IPS-20b (cell line): ENCODE measurements around the gene PDE9A.

Source experiments
- H3K27ac ChIP-seq: one replicate; pipeline ENCODE4 v1.5.1; 2013; ENCODE audit warnings: low read length
- H3K27me3 ChIP-seq: 2 replicates; pipeline ENCODE4 v1.6.1; 2013; ENCODE audit warnings: mild to moderate bottlenecking, low read length, inconsistent platforms; ENCODE audit not compliant: insufficient read depth
- H3K36me3 ChIP-seq: 2 replicates; pipeline ENCODE4 v1.6.1; 2013; ENCODE audit warnings: low read depth, mild to moderate bottlenecking, inconsistent platforms, low read length, moderate library complexity; ENCODE audit not compliant: insufficient read depth
- H3K4me1 ChIP-seq: 2 replicates; pipeline ENCODE4 v1.6.1; 2013; ENCODE audit warnings: mild to moderate bottlenecking, control low read depth, inconsistent platforms, low read length, moderate library complexity; ENCODE audit not compliant: insufficient read depth
- H3K4me3 ChIP-seq: 2 replicates; pipeline ENCODE4 v1.5.1; 2013; ENCODE audit warnings: mild to moderate bottlenecking, low read length, inconsistent platforms
- H3K9ac ChIP-seq: 2 replicates; pipeline ENCODE4 v1.6.1; 2013; ENCODE audit warnings: low read depth, mild to moderate bottlenecking, inconsistent platforms, low read length, moderate library complexity
- H3K9me3 ChIP-seq: 2 replicates; pipeline ENCODE4 v1.6.1; 2013; ENCODE audit warnings: mild to moderate bottlenecking, low read depth, low read length, inconsistent platforms; ENCODE audit not compliant: insufficient read depth

Gene PDE9A

DNA sequence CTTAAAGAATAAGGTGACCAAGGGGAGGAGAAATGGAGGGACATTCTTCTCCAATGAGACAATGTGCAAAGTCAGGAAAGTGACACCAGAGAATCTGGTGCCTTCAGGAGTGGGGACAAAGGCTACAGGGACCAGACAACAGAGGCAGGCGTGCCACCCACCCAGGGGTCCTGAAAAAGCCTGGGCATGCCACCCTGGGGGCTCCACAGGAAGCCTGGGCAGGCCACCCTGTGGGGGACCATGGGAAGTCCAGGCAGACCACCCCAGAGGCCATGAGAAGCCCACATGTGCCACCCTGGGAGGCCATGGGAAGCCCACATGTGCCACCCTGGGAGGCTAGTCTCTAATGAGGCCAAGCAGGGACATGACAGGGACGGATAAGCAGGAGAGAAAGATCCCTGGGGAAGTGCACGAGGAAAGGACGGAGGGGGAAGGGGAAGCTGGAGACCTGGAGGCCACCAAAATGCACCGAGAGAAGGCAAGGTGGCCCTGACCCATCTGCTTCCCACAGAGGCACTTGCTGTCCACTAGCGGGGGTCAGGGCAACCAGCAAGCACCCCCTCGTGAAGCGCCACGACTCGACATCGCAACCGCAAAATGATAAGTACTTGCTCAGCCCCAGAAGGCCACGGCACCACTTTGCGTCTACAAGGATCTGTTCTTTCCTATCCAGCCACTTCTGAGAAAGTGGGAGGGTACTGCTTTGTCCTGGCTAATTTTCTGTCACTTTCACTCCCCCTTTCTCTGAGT is 7.2 kb upstream of the PDE9A start:
- Histone ChIP-seq H3K4me3 (no peak overlapping the region), H3K36me3 (no peaks in the 10 kb centered on the region), H3K9ac (no peak overlapping the region), H3K9me3 (no peaks in the 10 kb centered on the region), H3K27me3 (peaks cover 16% of the 10 kb centered on the region; the same call in 1 of the 2 replicates), H3K27ac (no peak overlapping the region), H3K4me1 (peaks cover 6% of the 10 kb centered on the region; the same call in 1 of the 2 replicates)

GRCh38 chr21:42646836-42647235 is 6.6 kb upstream of the PDE9A start:
- Histone ChIP-seq H3K4me1 (peaks cover under 1% of the 10 kb centered on the region; the same call in 1 of the 2 replicates), H3K9ac (no peak overlapping the region), H3K9me3 (no peaks in the 10 kb centered on the region), H3K27me3 (peaks cover 10% of the 10 kb centered on the region; the same call in 1 of the 2 replicates), H3K4me3 (no peak overlapping the region), H3K36me3 (no peaks in the 10 kb centered on the region), H3K27ac (no peak overlapping the region)

DNA sequence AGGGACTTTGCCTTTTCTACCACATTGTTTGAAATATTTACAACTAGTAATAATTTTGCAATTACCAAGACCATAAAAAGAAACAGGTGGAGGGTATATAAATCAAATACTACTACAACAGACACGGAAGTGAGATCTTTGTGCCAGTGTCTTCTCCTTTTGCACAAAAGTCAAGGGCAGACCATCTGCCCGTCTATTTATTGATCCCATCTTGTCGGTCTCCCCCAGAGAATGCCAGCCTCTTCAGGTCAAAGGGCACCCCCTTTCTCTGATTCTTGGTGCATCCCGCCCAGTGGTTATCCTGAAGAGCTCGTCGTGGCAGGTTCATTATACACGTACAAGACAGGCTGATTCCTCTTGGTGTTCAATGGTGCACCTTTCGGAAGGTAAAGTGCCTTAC is 4.8 kb upstream of the PDE9A start:
- no peaks in the 10 kb centered on the region for H3K27me3 ChIP-seq
- no peak overlapping the region for H3K9ac ChIP-seq
- no peak overlapping the region for H3K27ac ChIP-seq
- no peak overlapping the region for H3K4me3 ChIP-seq
- no peaks in the 10 kb centered on the region for H3K36me3 ChIP-seq
- H3K9me3 ChIP-seq, result no peaks in the 10 kb centered on the region
- H3K4me1 ChIP-seq, result no peaks in the 10 kb centered on the region

DNA sequence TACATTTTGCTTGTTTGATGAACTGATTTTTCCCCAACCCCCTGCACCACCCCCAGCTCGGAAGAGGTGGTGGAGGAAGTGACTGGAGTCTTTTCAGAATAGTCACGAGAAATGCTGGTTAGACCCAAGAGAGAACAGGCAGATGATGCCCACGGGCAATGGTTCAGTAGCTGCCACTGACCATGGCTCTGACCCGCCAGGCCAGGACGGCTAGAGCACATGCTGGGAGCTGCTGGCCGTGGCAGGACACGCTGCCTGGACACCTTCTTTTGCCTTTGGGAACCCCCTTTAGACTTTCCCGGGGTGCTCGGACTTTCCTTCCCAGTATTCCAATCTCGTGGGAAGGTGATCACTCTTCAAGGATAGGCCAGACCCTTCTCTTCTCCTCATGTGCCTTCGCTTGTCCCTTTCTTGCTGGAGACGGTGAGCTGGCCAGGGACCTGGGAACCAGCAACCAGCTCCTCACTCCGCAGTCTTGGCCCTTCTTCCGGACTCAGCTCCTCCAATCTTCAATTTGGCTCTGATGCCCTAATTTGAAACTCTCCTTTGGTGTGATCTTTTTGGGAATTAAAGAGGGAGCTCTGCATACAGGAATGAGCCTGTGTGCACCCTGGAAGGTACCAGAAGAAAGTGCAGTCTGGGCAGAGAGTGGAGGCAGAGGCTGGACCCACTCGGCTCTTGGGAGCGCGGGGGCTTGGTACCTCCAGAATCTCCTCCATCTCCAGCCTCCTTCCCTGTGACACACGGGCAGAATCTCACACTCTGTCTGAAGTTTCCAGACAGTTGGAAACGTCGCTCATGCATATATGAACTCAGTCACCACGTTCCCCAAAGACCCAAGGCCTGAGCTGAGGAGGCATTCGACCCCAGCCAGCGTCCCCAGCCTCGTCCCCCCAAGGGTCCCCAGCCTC is 4.0 kb upstream of the PDE9A start:
- H3K9me3 ChIP-seq, result no peaks in the 10 kb centered on the region
- H3K27me3 ChIP-seq, result no peaks in the 10 kb centered on the region
- no peak overlapping the region for H3K27ac ChIP-seq
- no peak overlapping the region for H3K9ac ChIP-seq
- no peak overlapping the region for H3K4me3 ChIP-seq
- H3K36me3 ChIP-seq, result no peaks in the 10 kb centered on the region
- H3K4me1 ChIP-seq, result no peaks in the 10 kb centered on the region

GRCh38 chr21:42650033-42650370 is 3.4 kb upstream of the PDE9A start:
- no peaks in the 10 kb centered on the region for H3K9me3 ChIP-seq
- H3K4me1 ChIP-seq, result peaks cover 2% of the 10 kb centered on the region
- no peak overlapping the region for H3K4me3 ChIP-seq
- H3K27me3 ChIP-seq, result no peaks in the 10 kb centered on the region
- H3K9ac ChIP-seq, result no peak overlapping the region
- no peak overlapping the region for H3K27ac ChIP-seq
- H3K36me3 ChIP-seq, result no peaks in the 10 kb centered on the region

DNA sequence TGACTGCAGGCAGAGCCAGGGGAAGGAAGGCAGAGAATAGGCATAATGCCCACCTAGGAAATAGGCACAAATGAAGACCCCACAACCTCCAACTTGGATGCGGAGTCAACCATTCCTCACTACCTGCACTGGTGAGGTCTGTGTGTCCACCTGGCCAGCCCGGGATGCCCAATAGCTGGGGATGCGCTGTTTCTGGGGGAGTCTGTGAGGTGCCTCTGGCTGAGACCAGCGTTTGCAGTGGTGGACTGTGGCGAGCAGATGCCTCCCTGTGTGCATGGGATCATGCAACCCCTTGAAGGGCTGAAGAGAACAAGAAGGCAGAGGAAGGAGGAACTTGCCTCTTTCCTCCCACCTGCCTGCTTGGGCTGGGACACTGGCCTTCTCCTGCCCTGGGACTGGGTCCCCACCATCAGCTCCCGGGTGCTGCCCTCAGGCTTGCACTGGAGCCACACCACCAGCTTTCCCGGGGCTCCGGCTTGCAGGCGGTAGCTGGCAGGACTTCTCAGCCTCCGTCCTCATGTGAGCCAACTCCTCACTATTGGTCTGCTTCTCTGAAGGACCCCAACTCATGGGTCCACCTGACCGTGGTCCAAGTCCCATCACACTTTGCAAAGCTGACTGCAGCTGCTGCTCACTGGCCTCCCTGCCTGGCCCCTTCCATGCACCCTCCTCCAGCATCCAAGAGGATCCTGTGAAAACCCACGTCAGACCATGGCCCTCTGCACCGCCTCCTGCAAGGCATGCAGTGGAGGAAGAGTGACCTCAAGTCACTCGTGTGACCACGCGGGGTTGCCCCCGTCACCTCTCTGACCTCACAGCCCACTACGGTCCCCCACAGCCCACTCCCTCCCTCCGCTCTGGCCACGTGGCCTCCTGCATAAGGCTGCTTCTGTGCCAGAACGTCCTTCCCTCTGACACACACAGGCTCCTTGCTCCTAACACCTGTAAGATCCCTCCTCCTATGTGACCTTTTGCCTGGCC is 2.7 kb upstream of the PDE9A start:
- peaks cover 8% of the 10 kb centered on the region for H3K4me1 ChIP-seq
- H3K9ac ChIP-seq, result no peak overlapping the region
- H3K27me3 ChIP-seq, result no peaks in the 10 kb centered on the region
- no peaks in the 10 kb centered on the region for H3K9me3 ChIP-seq
- no peaks in the 10 kb centered on the region for H3K36me3 ChIP-seq
- H3K27ac ChIP-seq, result no peak overlapping the region
- H3K4me3 ChIP-seq, result no peak overlapping the region

GRCh38 chr21:42651515-42652401 is 1.7 kb upstream of the PDE9A start:
- peaks cover 18% of the 10 kb centered on the region for H3K4me1 ChIP-seq
- H3K9ac ChIP-seq, result no peak overlapping the region
- H3K9me3 ChIP-seq, result no peaks in the 10 kb centered on the region
- H3K27me3 ChIP-seq, result no peaks in the 10 kb centered on the region
- peaks cover 4% of the 10 kb centered on the region; the same call in 1 of the 2 replicates for H3K36me3 ChIP-seq
- peak overlapping the region; percentile 81; the same call in 1 of the 2 replicates for H3K4me3 ChIP-seq
- no peak overlapping the region for H3K27ac ChIP-seq

GRCh38 chr21:42652527-42653230 is 742 bp upstream of the PDE9A start:
- Histone ChIP-seq H3K36me3 (peaks cover 9% of the 10 kb centered on the region), H3K9ac (peak overlapping the region; percentile 83), H3K9me3 (no peaks in the 10 kb centered on the region), H3K4me3 (peak overlapping the region; percentile 81), H3K27ac (peak overlapping the region; percentile 74), H3K27me3 (no peaks in the 10 kb centered on the region), H3K4me1 (peaks cover 21% of the 10 kb centered on the region)

- Histone ChIP-seq H3K9ac (peak overlapping the region; percentile 75; the same call in 1 of the 2 replicates), H3K27me3 (no peaks in the 10 kb centered on the region), H3K36me3 (peaks cover 9% of the 10 kb centered on the region), H3K4me3 (peak overlapping the region; percentile 73), H3K27ac (peak overlapping the region; percentile 66), H3K4me1 (peaks cover 21% of the 10 kb centered on the region), H3K9me3 (no peaks in the 10 kb centered on the region)
Measured at GRCh38 chr21:42654179-42654912, 925 bp downstream of the PDE9A start.
